NCI-H2196 treated with DMSO at 0.1 percent for 48 hours (cell line): ENCODE measurements around the gene MYCN.
"Not testable (repeated sequence)": the region's sequence is repeated elsewhere in the genome, so short reads cannot be mapped to it uniquely, and the experiment has no call there.

ENCODE experiments used
- DNase-seq: peaks from one replicate; lab custom pipeline; 2025; ENCODE audit not compliant: unreplicated experiment; lab: John Stamatoyannopoulos, UW

The MYCN gene

DNA sequence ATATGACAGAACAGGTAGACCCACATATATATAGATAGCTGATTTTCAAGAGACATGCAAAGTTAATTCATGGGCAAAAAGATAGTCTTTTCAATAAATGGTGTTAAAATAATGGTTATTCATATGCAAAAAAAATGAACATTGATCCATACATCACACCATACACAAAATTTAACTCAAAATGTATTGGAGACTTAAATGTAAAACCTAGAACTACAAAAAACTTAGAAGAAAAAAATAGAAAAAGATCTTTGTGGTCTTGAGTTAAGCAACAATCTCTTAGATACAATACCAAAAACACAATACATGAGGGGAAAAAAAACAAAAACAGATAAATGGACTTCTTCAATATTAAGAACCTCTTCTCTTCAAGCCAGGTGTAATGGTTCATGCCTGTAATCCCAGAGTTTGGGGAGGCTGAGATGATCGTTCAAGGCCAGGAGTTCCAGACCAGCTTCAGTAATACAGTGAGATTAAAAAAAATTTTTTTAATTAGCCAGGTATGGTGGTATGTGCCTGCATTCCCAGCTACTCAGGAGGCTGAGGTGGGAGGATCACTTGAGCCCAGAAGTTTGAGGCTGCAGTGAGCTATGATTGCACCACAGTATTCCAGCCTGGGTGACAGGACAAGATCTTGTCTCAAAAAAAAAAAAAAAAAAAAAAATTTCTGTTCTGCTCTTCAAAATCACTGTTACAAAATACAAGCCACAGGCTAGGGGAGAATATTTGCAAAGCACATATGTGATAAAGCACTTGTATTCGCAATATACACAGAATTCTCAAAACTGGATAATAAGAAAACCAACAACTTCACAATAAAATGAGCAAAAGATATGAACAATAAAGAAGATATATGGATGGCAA, 32.7 kb upstream of the MYCN start:
- DNase-seq, result no peak

DNA sequence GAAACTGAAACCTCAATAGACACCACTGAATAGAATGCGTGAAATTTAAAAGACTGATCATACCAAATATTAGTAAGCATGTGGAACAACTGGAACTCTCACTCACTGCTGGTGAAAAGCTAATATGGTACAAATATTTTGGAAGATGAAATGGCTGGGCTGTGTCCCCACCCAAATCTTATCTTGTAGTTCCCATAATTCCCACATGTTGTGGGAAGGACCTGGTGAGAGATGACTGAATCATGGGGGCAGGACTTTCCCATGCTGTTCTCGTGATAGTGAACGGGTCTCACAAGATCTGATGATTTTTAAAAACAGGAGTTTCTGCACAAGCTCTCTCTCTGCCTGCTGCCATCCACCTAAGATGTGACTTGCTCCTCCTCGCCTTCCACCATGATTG, 32.0 kb upstream of the MYCN start:
- DNase-seq, result no peak

DNA sequence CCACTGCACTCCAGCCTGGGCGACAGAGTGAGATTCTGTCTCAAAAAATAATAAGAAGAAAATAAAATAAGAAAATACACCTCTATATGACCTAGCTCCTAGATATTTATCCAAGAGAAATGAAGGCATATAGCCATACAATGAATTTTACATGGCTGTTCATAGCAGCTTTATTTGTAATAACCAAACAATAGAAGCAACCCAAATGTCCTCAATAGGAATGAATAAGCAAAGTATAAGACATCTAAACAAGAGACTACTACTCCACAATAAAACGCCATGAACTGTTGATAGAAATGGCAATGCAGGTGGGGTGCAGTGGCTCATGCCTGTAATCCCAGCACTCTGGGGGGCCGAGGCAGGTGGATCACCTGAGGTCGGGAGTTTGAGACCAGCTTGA, 31.2 kb upstream of the MYCN start:
- no peak for DNase-seq

DNA sequence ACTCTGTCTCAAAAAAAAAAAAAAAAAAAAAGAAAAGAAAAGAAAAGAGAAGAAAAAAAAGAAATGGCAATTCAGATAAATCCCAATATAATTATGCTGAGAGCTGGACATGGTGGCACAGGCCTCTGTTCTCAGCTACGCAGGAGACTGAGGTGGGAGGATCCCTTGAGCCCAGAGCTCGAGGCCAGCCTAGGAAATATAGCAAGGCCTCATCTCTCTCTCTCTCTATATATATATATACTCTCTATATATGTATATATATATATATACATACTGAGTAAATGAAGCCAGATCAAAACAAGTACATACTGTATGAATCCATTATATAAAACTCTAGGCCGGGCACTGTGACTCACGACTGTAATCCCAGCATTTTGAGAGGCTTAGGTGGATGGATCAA, 30.6 kb upstream of the MYCN start:
- DNase-seq, result no peak

DNA sequence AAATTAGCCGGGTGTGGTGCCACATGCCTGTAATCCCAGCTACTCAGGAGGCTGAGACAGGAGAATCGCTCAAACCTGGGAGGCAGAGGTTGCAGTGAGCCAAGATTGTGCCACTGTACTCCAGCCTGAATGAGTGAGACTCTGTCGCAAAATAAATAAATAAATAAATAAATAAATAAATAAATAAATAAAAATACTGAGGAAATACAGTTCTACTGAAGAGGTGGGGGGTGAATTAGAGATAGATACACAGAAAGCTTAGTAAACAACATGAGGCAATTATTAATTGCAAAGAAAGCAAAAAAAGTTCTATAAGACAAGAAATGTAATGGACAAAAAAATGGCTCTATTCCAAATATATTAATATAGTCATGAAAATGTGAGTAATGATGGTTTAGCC, 29.1 kb upstream of the MYCN start:
- DNase-seq, result not testable (repeated sequence)

DNA sequence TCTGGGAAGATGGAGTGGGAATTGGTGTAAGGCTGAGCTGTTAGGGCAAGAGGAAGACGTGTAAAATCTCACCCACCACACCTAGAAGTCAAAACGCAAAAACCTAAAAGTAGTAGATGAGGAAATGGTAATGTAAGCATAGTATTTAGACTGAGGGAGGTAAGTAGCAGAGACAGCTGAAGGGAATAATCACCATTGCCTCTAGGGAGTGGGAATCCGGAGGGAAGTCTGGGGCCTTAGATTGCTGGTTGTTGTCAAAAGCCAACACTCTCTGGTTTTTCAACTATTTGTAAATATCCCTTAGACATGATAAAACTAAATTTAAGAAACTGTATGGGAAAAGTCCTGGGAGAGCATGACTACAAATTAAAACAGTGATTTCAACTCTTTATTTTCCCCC, 28.7 kb upstream of the MYCN start:
- DNase-seq, result no peak

- no peak for DNase-seq
Measured at GRCh38 chr2:15912203-15912602, 28.1 kb upstream of the MYCN start.

GRCh38 chr2:15913146-15913545, 27.2 kb upstream of the MYCN start:
- DNase-seq, result no peak

DNA sequence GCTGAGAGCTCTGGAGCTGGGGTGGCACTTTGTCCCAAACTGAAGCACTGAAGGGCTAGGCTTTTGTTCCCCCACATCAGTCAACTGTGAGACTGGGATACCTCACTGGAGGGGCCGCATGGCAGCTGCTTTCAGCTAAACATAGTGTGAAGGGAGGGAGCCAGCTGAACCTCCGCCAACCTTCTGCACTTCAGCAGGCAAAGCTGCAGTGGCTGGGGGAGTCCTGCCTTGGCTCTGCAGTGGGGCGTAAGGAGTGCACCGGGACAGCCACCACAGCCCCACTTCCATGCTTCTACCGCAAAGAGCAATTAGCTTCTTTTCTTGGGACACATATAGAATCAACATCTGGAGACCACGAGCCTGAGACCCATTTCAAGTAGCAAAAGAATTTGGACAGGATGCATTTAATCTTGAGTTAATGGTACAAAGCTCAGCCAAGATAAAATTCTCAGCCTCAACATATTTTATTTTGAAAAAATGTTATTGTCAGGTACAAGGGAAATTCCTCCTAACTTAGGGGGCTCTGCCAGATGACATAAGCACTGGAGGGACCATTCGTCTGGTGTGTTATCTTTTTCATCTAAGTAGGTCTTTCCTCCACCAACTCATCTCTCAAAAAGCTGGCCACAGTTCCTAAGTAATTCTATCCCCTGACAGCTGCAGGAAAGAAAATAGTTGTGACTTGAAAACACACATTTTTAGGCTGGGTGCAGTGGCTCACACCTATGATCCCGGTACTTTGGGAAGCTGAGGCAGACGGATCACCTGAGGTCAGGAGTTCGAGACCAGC, 25.6 kb upstream of the MYCN start:
- DNase-seq, result no peak

DNA sequence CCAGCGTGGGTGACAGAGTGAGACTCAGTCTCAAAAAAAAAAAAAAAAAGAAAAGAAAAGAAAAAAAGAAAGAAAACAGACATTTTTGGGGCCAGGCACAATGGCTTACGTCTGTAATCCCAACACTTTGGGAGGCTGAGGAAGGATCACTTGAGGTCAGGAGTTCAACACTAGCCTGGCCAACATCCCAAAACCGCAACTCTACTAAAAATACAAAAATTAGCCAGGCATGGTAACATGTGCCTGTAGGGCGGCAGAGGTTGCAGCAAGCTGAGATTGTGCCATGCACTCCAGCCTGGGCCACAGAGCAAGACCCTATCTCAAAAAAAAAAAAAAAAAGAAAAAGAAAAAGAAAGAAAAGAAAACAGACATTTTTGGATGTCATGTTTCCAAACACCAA, 24.8 kb upstream of the MYCN start:
- DNase-seq, result not testable (repeated sequence)

DNA sequence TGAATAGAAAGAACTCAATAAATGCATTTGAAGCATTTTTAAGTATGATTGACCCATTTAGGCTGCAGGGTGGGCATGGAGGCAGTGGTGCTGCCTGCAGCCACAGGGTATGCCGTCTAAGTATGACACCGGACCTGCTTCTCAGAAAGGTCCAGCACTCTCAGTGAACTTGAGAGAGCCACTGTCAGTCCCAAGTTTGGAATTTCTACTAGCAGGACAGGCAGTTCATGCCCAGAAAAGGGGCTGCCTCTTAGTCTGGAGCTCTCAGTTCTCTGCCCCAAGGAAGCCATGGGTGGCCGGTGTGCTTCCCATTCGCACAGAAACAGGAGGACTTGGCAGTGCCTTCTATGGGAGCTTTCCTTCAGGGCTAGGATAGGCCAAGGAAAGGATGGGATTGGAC, 24.0 kb upstream of the MYCN start:
- DNase-seq, result no peak

DNA sequence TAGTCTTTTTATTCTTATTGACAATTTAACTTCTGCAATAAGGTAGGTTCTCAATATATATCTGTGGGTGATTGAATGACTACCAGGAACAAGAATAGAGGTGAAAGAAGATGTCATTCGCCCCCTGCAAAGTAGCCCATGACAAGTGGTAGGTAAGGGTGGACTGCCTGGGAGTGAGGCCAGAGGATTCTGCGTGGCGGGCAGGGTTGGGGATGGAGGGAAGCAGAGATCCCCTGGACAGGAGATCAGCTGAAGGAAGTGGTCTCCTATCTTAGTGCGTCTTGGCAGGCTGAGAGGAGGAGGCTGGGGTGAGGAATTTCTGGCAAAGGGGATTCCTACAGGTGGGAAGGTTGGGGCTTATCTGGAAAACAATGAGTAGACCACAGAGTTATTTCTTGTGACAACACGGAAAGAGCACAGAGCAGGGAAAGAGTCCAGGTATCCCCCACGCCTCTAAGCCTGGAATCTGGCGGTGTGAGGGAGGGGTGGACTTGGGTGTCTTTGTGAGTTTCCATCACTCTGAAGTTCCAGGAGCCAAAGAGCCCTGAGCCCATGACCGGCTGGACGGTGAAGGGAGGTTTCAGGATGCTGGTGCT, 21.5 kb upstream of the MYCN start:
- no peak for DNase-seq

GRCh38 chr2:15919716-15920434, 20.5 kb upstream of the MYCN start:
- DNase-seq, result no peak

GRCh38 chr2:15920696-15921095, 19.7 kb upstream of the MYCN start:
- DNase-seq, result no peak

GRCh38 chr2:15923597-15923996, 16.8 kb upstream of the MYCN start:
- DNase-seq, result no peak

DNA sequence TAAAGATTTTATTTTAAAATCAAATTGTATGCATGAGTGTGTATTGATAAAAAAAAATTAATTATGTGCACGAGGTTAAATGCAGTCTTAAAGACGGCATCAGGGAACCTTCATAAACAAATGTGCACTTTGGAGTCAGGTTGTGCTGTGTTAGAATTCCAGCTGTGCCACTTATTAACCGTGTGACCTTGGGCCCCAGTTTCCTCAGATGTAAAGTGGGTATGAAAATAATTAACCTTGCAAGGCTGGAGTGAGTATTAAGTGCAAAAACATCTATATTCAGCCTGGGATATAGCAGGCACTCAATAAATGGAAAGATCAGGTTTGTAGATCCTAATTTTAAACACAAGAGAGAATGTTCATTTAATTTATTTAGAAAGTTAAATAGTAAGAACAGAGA, 14.5 kb upstream of the MYCN start:
- DNase-seq, result no peak

- DNase-seq, result no peak
Measured at GRCh38 chr2:15926252-15926651, 14.1 kb upstream of the MYCN start.

- DNase-seq, result no peak
Measured at GRCh38 chr2:15927551-15928218, 12.7 kb upstream of the MYCN start.

GRCh38 chr2:15929008-15929407, 11.3 kb upstream of the MYCN start:
- DNase-seq, result not testable (repeated sequence)

DNA sequence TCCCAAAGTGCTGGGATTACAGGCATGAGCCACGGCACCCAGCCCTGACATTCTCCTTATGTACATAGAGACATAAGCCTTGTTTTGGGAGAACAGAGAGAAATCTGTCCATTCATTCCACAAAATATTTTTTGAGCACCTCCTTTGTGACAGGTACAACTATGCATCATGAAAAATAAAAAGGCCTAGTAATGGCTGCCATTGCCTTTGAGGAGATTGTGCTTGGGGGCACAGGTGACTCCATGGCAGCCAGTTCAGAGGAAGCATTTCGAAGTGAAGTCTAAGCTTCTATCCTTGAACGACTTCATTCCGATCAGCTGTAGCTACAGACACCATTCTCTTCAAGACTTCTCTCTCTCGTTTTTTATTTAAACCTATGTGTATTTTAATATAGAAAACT, 10.5 kb upstream of the MYCN start:
- DNase-seq, result no peak
